LNCAP (cell line): ENCODE measurements around the gene SPSB3.

Source experiments
- CTCF ChIP-seq: fragments of 450-650 bp; IDR thresholded peaks from 2 replicates; pipeline ENCODE4 v1.5.1; 2017; ENCODE audit warnings: mild to moderate bottlenecking

SPSB3 gene

DNA sequence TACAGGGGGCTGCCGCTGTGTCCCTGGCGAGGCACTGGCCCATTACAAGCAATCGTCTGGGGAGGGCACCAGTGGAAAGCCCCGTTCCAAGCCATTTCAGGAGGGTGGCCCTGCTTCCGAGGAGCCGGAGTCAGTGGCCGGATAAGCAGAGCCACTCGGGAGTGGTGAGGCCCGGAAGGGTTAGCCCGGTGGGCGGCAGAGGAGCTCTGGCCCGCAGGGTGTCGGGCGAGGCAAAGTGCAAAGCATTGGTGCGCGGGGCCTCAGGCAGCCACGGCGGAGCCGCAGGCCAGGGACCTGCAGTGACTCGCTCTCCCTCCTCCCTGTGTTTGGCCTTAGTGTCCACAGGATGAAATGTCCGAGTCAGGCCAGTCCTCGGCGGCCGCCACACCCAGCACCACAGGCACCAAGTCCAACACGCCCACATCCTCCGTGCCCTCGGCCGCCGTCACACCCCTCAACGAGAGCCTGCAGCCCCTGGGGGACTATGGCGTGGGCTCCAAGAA, 35.6 kb downstream of the SPSB3 start:
- TF ChIP-seq CTCF = no peak

DNA sequence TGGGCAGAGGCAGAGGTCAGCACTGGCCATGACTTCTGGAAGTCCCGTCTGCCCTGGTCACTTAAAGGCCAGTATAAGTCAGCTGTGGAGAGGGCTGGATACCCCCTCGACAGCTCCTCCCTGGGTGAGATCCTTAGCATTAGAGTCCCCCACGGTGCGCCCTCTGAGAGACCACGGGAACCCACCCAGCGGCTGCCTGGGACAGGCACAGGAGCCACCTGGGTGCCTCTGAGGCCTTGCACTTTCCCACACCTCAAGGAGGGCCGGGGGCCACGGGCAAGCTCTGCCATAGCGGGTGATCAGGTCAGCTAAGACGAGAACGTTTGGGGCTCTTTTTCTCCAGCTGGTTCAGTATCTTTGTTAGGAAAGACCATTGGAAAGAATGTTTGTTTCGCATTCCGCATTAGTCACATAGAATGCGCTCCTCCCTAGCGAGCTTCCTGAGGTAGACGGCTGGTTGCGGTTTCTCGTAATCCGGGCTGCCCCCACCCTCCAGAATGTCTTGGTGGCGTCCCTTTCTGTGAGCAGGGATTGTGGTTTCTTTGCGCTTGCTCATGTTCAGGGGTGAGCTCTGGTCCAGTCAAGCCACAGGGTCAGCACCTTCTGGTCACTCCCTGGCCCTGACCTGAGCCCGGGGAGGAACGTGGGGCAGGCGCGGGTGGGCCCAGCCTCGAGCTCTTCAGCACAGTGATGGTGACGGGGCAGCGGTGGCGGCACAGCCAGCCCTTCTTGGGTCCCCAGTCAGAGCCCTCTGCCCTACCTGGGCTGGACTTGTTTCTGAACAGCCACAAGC, 36.3 kb downstream of the SPSB3 start:
- TF ChIP-seq CTCF = no peak

- TF ChIP-seq CTCF = no peak
Observed at GRCh38 chr16:1745181-1745899, 37.0 kb downstream of the SPSB3 start.

- no peak for TF ChIP-seq CTCF
Observed at GRCh38 chr16:1744338-1744840, 38.0 kb downstream of the SPSB3 start.

- TF ChIP-seq CTCF = no peak
Observed at GRCh38 chr16:1743376-1744337, 38.7 kb downstream of the SPSB3 start.

DNA sequence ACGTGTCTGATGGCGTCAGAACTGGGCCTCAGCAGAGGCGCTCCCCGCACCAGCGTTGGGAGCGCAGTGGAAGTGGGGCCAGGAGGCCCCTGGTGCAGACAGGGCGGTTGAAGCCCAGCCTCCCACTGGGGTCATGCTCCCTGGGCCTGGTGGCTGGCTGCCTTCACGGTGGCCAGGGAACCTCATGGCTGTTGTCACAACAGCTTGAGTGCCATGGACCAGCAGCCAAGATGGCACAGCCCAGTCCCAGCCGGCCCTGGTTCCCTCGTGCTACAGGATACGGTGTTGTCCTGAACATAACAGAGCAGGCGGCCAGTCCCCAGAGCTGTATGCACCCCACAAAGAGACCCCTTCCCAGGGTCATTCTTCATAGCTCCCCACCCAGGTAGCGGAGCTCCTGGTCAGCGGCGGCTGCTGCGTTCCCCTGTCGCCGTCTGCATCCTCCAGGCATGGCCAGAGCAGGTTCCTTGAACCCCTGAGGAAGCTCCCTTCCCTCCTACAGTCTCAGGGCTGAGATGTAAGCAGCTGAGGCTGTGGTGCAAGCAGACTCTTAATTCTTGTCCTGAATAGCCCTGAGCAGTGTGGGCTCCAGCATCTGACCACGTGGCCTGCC, 40.7 kb downstream of the SPSB3 start:
- TF ChIP-seq CTCF = no peak
